Urinary bladder (tissue), 4 donors: ENCODE results near the gene DEPP1. TPM values are rescaled to one million over a fixed set of nuclear protein-coding genes. Genes with fewer than 3 reads are reported as not detected.
A peak's percentile ranks its signal among the peaks of the same experiment; 100 is the strongest.
"Not testable (repeated sequence)": the region's sequence is repeated elsewhere in the genome, so short reads cannot be mapped to it uniquely, and the experiment has no call there.

Experiments used
- DNase-seq: peaks from one replicate; pipeline ENCODE4 v3.0.0-alpha.2; 2015; ENCODE audit errors: extremely low spot score
- H3K27ac ChIP-seq: one replicate; pipeline ENCODE4 v1.5.1; 2013; ENCODE audit warnings: low read depth, mild to moderate bottlenecking, moderate library complexity
- H3K36me3 ChIP-seq: one replicate; pipeline ENCODE4 v1.6.1; 2013; ENCODE audit warnings: mild to moderate bottlenecking, moderate library complexity; ENCODE audit not compliant: insufficient read depth
- H3K4me1 ChIP-seq: one replicate; pipeline ENCODE4 v1.6.1; 2013; ENCODE audit warnings: mild to moderate bottlenecking, moderate library complexity; ENCODE audit not compliant: insufficient read depth
- H3K4me3 ChIP-seq: one replicate; pipeline ENCODE4 v1.5.1; 2013; ENCODE audit warnings: low read depth, low read length
- WGBS: extraction: QIAGEN DNeasy Blood & Tissue Kit; methylation state at CpG from one replicate; pipeline ENCODE4 v1.1.7; 2013; 5-methylcytosine and 5-hydroxymethylcytosine counted together
- polyA plus RNA-seq: library from polyadenylated mRNA; stranded (reverse); fragments of 200-250 nt; gene quantifications from one replicate; pipeline ENCODE4 v1.2.3, GENCODE V29; 2013
- total RNA-seq: library from RNA; depleted of rRNA; stranded (reverse); fragments of >200 nt; gene quantifications from one replicate; pipeline ENCODE4 v1.2.3, GENCODE V29; 2014
- donor health status: healthy with polysubstance abuse.
- donor health status: healthy.

DEPP1 gene, protein sequence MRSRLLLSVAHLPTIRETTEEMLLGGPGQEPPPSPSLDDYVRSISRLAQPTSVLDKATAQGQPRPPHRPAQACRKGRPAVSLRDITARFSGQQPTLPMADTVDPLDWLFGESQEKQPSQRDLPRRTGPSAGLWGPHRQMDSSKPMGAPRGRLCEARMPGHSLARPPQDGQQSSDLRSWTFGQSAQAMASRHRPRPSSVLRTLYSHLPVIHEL
- total RNA-seq (15.5 TPM), polyA plus RNA-seq (51.6 TPM)

DNA sequence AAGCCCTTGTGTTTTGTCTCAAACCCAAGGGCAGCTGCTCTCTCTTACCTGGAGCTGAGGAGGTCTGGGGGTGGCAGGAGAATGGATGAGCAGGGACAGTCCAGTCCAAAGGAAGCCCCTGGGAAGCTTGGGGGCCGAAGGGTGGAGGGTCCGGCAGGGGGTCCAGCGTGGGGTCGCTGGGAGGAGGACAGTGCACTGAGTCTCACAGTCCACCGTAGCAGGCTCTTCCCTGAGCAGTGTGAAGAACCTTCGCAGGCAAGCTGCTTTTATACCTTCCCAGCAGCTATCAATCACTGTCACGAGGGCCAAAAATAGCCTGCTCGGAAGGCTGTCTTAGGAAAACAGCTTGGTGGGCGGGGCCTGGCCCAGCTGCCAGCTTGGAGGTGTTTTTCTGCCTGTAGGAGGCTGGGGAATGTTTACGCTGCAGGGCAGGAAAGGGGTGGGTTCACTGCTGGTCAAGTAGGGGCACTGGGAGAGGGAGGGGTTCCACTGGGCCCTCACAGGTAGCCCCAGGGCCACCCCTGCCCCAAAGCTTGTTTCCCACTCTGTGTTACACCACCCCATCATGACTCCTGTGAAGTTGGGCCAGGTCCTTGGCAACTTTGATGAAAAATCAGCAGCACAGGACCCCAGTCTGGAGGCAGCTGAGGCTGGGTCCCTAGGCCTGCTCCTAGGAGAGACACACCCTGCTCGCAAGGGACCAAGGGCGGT is at the start of gene DEPP1:
DEPP1 (minus strand) TSS at position 240 of the 711 bp plus-strand sequence. CDS start 779 bp downstream, outside the sequence.
- DNase-seq = no peak
- Histone ChIP-seq H3K4me3 (peak within 1 kb of the TSS; percentile 46), H3K4me1 (no peaks in the 10 kb centered on the region), H3K27ac (peak within 1 kb of the TSS; percentile 55), H3K36me3 (no peaks in the 10 kb centered on the region)
- 24% methylated on average over 12 of the region's 12 CpGs for WGBS

DNA sequence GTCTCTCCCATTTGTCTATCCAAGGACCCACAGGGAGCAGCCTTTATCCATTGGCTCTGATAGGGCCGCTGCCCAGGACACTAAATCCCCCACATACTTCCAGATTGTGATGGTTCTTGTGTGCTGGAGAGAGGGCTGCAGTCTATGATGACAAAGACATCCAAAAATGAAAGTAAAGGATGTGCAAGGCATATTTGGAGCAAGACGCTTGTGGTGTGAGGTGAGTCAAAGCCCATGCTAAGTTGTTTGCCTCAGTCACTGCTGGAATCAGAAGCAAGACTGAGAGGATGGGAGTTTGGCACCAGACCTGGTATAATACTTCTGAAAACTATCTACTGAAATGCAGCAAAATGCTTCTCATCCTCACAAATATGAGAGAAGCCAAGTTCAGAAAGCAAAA is 44.8 kb upstream of the DEPP1 start:
- Histone ChIP-seq H3K4me3 (no peak overlapping the region), H3K27ac (no peak overlapping the region), H3K36me3 (no peaks in the 10 kb centered on the region), H3K4me1 (no peaks in the 10 kb centered on the region)
- 90% methylated on average over 2 of the region's 2 CpGs for WGBS
- no peak for DNase-seq

DNA sequence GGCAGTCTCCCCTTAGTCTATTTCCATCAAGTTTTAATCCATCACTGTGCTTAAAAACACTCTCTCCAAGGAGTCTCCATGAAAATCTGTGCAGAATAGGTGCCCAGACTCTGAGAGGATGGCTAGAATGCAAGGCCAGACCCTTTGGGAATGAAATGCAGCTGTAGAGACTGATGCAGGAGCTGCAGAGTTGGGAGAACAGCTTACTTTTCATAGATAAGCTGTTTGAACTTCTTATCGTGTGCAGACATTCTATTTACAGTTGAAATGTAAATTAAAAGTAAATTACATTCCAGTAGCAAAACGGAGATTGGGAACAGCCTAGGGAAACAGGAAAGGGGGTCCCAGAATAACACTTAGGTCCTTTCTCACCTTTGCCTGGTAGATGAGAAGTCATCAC is 37.0 kb upstream of the DEPP1 start:
- DNase-seq = no peak
- no peaks in the 10 kb centered on the region for H3K4me1 ChIP-seq
- WGBS = 43% methylated on average over 2 of the region's 2 CpGs
- no peak overlapping the region for H3K27ac ChIP-seq
- H3K4me3 ChIP-seq = no peak overlapping the region
- H3K36me3 ChIP-seq = no peaks in the 10 kb centered on the region

DNA sequence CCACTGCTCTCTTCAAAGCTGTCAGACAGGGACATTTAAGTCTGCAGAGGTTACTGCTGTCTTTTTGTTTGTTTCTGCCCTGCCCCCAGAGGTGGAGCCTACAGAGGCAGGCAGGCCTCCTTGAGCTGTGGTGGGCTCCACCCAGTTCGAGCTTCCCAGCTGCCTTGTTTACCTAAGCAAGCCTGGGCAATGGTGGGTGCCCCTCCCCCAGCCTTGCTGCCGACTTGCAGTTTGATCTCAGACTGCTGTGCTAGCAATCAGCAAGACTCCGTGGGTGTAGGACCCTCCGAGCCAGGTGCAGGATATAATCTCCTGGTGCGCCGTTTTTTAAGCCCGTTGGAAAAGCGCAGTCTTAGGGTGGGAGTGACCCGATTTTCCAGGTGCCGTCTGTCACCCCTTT is 35.9 kb upstream of the DEPP1 start:
- 81% methylated on average over 10 of the region's 10 CpGs for WGBS

DNA sequence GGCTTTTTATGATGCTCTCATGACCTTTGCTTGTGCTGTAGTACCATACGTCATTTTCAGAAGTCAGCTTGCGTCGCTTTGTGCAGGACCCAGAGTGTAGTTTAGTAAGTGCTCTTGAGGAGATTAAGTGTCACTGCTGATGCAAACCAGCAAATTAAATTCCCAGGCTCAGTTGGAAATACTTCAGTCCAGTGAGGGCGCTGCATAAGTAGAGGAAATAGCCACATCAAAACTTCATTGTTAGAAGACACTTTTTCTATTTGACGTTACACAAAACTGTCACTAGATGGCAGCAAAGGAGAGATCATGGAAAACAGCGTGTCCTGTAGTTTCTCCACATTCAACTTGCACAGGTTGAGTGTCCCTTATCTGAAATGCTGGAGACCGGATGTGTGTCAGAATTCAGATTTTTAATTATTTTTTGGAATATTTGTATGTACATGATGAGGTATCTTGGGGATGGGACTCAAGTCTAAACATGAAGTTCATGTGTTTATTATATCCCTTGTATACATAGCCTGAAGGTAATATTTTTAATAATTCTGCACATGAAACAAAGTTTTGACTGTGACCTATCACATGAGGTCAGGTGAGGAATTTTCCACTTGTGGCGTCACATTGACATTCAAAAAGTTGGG is 30.0 kb upstream of the DEPP1 start:
- Histone ChIP-seq H3K36me3 (no peaks in the 10 kb centered on the region), H3K4me1 (no peaks in the 10 kb centered on the region), H3K4me3 (no peak overlapping the region), H3K27ac (no peak overlapping the region)
- WGBS = 7% methylated on average over 8 of the region's 8 CpGs
- peak; percentile 74 for DNase-seq

More for the DNA sequence above, 35.9 kb upstream of the DEPP1 start:
- H3K4me3 ChIP-seq, DNase-seq, H3K4me1 ChIP-seq, H3K27ac ChIP-seq, H3K36me3 ChIP-seq: not testable (repeated sequence)

DNA sequence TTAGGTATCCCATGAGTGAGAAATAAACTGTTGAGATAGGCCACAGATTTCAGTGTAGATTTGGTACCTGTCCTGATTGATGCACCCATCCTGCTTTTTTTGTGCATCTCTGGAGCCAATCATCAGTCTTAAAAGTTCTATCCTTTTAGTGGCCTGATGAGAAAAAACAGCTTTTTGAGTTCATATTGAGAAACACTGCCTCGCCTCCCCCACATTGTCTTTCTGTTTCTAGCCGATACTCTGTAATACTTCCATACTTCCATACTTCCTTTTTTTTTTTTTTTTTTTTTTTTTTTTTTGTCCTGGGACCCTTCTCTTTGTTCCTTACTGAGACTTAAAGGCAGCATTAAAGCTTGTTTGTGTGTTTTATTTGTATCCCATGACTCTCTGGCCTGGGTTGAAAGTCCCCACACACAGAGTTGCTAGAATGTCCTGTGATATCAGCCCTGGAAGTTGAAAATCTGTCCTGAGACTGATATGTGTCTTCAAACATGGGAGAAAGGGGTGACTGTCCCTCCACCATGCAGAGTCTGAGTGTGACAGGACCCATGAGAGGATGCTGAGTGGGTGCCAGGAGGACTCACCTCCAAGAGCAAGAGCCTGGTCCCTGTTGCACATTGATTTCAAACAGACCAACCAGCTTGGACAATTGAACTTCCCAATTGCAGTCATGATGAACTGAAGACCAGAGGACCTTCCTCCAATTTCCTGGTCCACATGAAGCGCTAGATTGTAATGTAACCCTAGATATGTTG is 27.8 kb upstream of the DEPP1 start:
- Histone ChIP-seq H3K4me1 (no peaks in the 10 kb centered on the region), H3K36me3 (no peaks in the 10 kb centered on the region), H3K27ac (no peak overlapping the region), H3K4me3 (no peak overlapping the region)
- DNase-seq = no peak
- 92% methylated on average over 3 of the region's 3 CpGs for WGBS

DNA sequence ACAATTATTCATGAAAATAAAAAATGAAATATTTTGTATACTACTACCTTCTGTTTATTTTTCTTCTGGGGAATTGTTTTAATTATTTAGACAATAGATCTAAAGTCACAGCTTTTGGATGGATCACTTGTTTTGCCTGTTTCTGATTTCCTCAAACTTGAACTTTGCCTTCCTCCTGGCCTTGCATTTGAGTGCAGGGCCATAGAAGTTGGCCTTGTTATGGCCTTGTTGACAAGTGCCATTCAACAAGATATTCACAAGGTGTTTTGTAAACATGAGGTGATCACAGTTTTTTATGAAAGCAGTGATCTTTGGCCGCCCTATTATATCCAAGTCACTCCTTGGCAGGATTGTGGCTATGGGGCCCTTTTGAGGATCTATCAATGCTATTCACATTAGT is 26.7 kb upstream of the DEPP1 start:
- H3K4me1 ChIP-seq = no peaks in the 10 kb centered on the region
- no peak for DNase-seq
- 92% methylated on average over 1 of the region's 1 CpG for WGBS
- H3K27ac ChIP-seq = no peak overlapping the region
- H3K4me3 ChIP-seq = no peak overlapping the region
- H3K36me3 ChIP-seq = no peaks in the 10 kb centered on the region

DNA sequence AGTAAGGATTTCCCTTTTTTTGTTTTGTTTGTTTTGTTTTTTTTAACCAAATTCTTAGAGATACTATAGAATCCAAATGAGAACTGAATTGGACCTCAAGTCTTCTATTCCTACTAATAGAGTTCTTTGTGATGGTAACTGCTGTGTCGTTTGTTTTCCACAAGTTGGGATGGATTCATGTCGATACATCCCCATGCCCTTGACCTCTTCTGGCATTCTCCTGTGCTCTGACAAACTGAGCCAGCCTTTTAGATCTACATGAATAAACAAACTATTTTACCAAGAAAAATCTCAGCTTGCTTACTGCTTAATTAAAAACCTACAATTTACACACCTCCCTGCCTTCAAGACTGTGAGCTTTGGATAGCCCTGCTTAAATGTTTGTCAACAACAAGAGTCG is 26.1 kb upstream of the DEPP1 start:
- no peak overlapping the region for H3K4me3 ChIP-seq
- H3K36me3 ChIP-seq = no peaks in the 10 kb centered on the region
- no peak overlapping the region for H3K27ac ChIP-seq
- DNase-seq = no peak
- no peaks in the 10 kb centered on the region for H3K4me1 ChIP-seq
- 80% methylated on average over 3 of the region's 3 CpGs for WGBS

DNA sequence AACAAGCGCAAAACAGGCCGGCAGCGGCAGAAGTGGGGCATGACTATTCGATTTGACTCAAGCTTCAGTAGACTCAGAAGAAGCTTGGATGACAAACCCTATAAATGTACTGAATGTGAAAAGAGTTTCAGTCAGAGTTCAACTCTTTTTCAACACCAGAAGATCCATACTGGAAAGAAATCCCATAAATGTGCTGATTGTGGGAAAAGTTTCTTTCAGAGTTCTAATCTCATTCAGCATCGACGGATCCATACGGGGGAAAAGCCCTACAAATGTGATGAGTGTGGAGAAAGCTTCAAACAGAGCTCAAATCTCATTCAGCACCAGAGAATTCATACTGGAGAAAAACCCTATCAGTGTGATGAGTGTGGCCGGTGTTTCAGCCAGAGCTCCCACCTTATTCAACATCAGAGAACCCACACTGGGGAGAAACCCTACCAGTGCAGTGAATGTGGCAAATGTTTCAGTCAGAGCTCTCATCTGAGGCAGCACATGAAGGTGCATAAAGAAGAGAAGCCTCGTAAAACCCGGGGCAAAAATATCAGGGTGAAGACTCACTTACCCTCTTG is 24.9 kb upstream of the DEPP1 start:
- Histone ChIP-seq H3K4me3 (no peak overlapping the region), H3K27ac (no peak overlapping the region), H3K4me1 (no peaks in the 10 kb centered on the region), H3K36me3 (no peaks in the 10 kb centered on the region)
- 90% methylated on average over 10 of the region's 10 CpGs for WGBS
- no peak for DNase-seq

DNA sequence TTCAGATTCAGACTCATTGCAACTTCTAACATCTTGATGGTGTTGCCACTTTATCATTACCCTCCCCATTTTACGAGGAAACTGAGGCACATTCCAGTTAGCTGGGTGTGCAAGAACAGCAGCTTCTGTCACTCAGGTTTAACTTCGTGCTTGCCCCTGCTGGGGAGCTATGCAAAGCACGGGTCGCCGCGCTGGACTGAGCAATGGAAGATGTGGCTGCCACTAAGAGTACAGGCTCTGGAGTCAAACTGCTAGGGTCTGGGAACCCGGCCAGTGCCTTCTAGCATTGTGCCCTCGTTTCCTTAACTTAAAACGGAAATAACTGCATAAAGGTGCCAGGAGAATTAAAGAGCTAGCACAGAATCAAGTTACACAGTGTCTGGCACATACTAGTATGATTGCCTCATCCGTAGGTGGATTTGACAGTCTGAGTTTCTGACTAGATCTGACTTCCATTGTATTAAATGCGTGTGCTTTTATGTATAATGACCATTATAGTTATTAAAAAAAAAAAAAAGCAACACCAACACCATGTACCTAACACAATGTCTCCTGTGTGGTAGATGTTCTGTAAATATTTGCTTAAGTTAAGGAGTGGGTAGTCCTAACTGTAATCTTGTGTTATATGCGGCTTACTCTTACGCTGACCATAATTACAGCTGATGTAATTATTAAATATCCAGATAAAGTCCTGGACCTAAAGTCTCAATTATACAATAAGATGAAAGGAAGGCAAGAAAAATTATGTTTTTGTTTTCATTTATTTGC is 23.0 kb upstream of the DEPP1 start:
- peak overlapping the region; percentile 91 for H3K27ac ChIP-seq
- WGBS = 19% methylated on average over 13 of the region's 13 CpGs
- peak overlapping the region; percentile 67 for H3K4me3 ChIP-seq
- DNase-seq = no peak
- H3K4me1 ChIP-seq = no peaks in the 10 kb centered on the region
- H3K36me3 ChIP-seq = no peaks in the 10 kb centered on the region

DNA sequence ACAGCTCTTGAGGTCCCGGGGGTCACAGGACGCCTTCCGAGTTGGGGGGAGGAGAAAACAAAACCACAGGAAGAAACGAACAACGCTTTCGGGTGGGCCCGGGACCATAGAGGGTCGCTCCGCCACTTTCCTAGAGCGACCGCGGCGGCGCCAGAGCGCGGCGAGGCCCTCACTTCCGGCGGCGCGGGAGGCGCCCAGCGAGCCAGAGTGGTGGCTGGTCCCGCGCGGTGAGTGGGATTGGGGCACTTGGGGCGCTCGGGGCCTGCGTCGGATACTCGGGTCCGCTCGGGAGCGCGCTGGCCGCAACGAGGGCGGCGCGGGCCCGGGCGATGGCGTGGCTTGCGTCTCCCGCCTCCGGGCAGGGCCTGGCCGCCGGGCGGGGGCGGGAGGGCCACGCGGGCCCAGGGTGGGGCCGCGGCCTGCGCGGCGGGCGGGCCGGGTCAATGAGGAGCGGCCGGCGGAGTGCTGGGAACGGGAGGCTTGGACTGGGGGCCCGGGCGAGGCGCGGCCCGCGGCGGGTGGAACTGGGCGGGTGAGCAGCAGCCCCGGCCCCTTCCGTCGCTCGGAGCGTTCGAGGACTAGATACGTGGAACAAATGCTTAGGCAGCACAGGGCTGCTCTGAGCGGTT is 22.3 kb upstream of the DEPP1 start, which contains the start of gene ZNF22:
ZNF22 (plus strand) TSS at position 172 of the 629 bp plus-strand sequence. CDS start 2,446 bp downstream, outside the sequence.
- under 1% methylated on average over 79 of the region's 79 CpGs for WGBS
- Histone ChIP-seq H3K36me3 (no peaks in the 10 kb centered on the region), H3K4me1 (no peaks in the 10 kb centered on the region), H3K4me3 (peak within 1 kb of the TSS; percentile 67), H3K27ac (peak within 1 kb of the TSS; percentile 91)
- peak; percentile 59 for DNase-seq

DNA sequence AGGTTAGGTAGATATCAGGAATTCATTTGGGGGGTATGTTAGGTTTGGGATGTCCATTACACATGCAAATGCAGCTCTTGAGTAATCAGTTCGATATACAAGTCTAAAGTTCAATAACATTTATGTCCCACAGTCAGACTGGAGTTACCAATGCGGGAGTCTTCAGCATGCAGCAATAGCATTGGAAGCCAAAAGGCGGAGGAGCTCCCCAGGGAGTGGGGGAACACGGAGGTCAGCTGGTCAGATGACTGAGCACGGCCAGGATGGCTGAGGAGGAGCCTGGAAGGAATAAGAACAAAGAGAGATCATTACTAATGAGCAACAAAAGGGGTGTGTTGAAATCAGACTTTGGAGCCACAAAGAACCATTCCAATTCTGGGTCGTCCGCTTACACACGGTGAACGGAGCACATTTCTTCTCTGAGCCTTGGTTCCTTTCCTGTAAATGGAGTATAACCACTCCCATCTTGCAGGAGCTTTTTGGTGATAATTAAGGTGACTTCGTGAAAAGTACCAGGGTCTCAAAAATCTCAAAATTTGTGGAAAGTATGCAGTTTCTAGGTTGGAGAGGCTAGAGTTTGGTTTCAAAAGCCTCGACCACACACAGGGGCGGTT is 21.6 kb upstream of the DEPP1 start:
- H3K4me1 ChIP-seq = no peaks in the 10 kb centered on the region
- WGBS = 46% methylated on average over 12 of the region's 12 CpGs
- H3K36me3 ChIP-seq = no peaks in the 10 kb centered on the region
- H3K4me3 ChIP-seq = peak overlapping the region; percentile 67
- no peak for DNase-seq
- peak overlapping the region; percentile 91 for H3K27ac ChIP-seq
